Liver (tissue), 9 donors: ENCODE results near the gene SMPD3. TPM values are rescaled to one million over a fixed set of nuclear protein-coding genes. Genes with fewer than 3 reads are reported as not detected.

Experiments used
- DNase-seq: peaks from one replicate; pipeline ENCODE4 v3.0.0-alpha.2; 2017; ENCODE audit warnings: low spot score
- H3K27ac ChIP-seq, 2 donors: one replicate each; pipeline ENCODE4 v1.7.0; 2013; ENCODE audit warnings: inconsistent platforms in 2 of 2, low read length in 2 of 2, control low read depth in 1 of 2, low read depth in 1 of 2, mild to moderate bottlenecking in 1 of 2
- H3K27me3 ChIP-seq, 4 donors: one replicate each; pipeline versions ENCODE4 v1.6.1 to v1.7.0; 2013; ENCODE audit warnings: low read length in 3 of 4, inconsistent platforms in 1 of 4, mild to moderate bottlenecking in 1 of 4, moderate library complexity in 1 of 4; ENCODE audit not compliant: control insufficient read depth in 4 of 4, insufficient read depth in 4 of 4
- H3K36me3 ChIP-seq, 4 donors: one replicate each; pipeline versions ENCODE4 v1.6.1 to v1.7.0; 2013; ENCODE audit warnings: low read length in 3 of 4, mild to moderate bottlenecking in 3 of 4, low read depth in 1 of 4, moderate library complexity in 1 of 4; ENCODE audit not compliant: control insufficient read depth in 4 of 4, insufficient read depth in 3 of 4
- H3K4me1 ChIP-seq, 4 donors: one replicate each; pipeline versions ENCODE4 v1.6.1 to v1.7.0; 2013; ENCODE audit warnings: low read length in 3 of 4, mild to moderate bottlenecking in 3 of 4, moderate library complexity in 1 of 4; ENCODE audit not compliant: control insufficient read depth in 4 of 4, insufficient read depth in 4 of 4
- H3K4me3 ChIP-seq, 3 donors: one replicate each; pipeline versions ENCODE4 v1.6.1 to v1.7.0; 2013; ENCODE audit warnings: low read length in 3 of 3, control low read depth in 1 of 3, low read depth in 1 of 3, mild to moderate bottlenecking in 1 of 3
- H3K9ac ChIP-seq, 2 donors: one replicate each; pipeline ENCODE4 v1.7.0; 2013; ENCODE audit warnings: low read length in 2 of 2, mild to moderate bottlenecking in 2 of 2, moderate library complexity in 2 of 2, control low read depth in 1 of 2, low read depth in 1 of 2
- H3K9me3 ChIP-seq, 4 donors: one replicate each; pipeline versions ENCODE4 v1.6.1 to v1.7.0; 2013; ENCODE audit warnings: low read length in 3 of 4; ENCODE audit not compliant: control insufficient read depth in 4 of 4
- FOXA1 ChIP-seq: IDR thresholded peaks from 2 replicates; pipeline ENCODE4 v1.6.1; 2016; ENCODE audit warnings: antibody characterized with exemption
- HNF4A ChIP-seq, 2 donors: conservative IDR thresholded peaks; 2 replicates each; pipeline ENCODE4 v1.6.1; 2016; ENCODE audit warnings: antibody characterized with exemption in 2 of 2, mild to moderate bottlenecking in 2 of 2
- MAX ChIP-seq: IDR thresholded peaks from 2 replicates; pipeline ENCODE4 v1.6.1; 2016; ENCODE audit warnings: antibody characterized with exemption
- NR2F2 ChIP-seq: IDR thresholded peaks from 2 replicates; pipeline ENCODE4 v1.6.1; 2016; ENCODE audit warnings: antibody characterized with exemption
- REST ChIP-seq: IDR thresholded peaks from 2 replicates; pipeline ENCODE4 v1.6.1; 2016; ENCODE audit warnings: antibody characterized with exemption, mild to moderate bottlenecking
- RXRA ChIP-seq, 2 donors: IDR thresholded peaks; 2 replicates each; pipeline ENCODE4 v1.6.1; 2017 to 2018; ENCODE audit warnings: antibody characterized with exemption in 2 of 2, mild to moderate bottlenecking in 1 of 2
- SP1 ChIP-seq: IDR thresholded peaks from 2 replicates; pipeline ENCODE4 v1.6.1; 2018; ENCODE audit warnings: antibody characterized with exemption, mild to moderate bottlenecking
- TAF1 ChIP-seq: conservative IDR thresholded peaks from 2 replicates; pipeline ENCODE4 v1.6.1; 2016; ENCODE audit warnings: antibody characterized with exemption, mild to moderate bottlenecking
- ZBTB33 ChIP-seq: IDR thresholded peaks from 2 replicates; pipeline ENCODE4 v1.6.1; 2016; ENCODE audit warnings: antibody characterized with exemption
- WGBS: extraction: QIAGEN DNeasy Blood & Tissue Kit; methylation state at CpG from one replicate; pipeline ENCODE4 v1.1.7; 2013; 5-methylcytosine and 5-hydroxymethylcytosine counted together
- polyA plus RNA-seq, 2 donors: library from polyadenylated mRNA; stranded (reverse) in 1 of 2; unstranded in 1 of 2; fragments of 200-250 nt in 1 of 2; fragments of >200 nt in 1 of 2; fragmentation: Nextera tagmentation in 1 of 2; extraction: Ambion mirVana in 1 of 2; gene quantifications; one replicate each; pipeline versions ENCODE4 v1.2.1 to v1.2.3, GENCODE V29; 2013 to 2015
- total RNA-seq, 2 donors: library from RNA; depleted of rRNA; stranded (reverse); fragments of >200 nt; gene quantifications; one replicate each; pipeline ENCODE4 v1.2.3, GENCODE V29; 2014
- donor health status: healthy.
- donor health status: healthy.
- donor health status: healthy.
- donor health status: healthy.
- donor health status: healthy.

The SMPD3 gene
- total and polyA plus RNA-seq, 4 donors = 0.33 to 10.6 (median 2.7) TPM

- no peaks in the 10 kb centered on the region for H3K9me3 ChIP-seq
- H3K27me3 ChIP-seq = no peaks in the 10 kb centered on the region
- peak overlapping the region in 1 of 2 donors; percentile 36 for H3K9ac ChIP-seq
- no peak for DNase-seq
- WGBS = 56% methylated on average over 11 of the region's 11 CpGs
- H3K4me1 ChIP-seq = peaks cover 12 to 56% (median 45%) of the 10 kb centered on the region in 4 donors
- H3K36me3 ChIP-seq = no peaks in the 10 kb centered on the region
- peak overlapping the region in 1 of 3 donors; percentile 50 for H3K4me3 ChIP-seq
- H3K27ac ChIP-seq = peak overlapping the region; percentile 80 to 87
- TF ChIP-seq MAX (no peak), RXRA (IDR thresholded peaks at IDR 0.05) (peak in 1 of 2 donors; percentile 16), FOXA1 (no peak), TAF1 (no peak), SP1 (no peak)
Observed at GRCh38 chr16:68470461-68471150, 22.3 kb upstream of the SMPD3 start.

GRCh38 chr16:68469796-68470460, 21.6 kb upstream of the SMPD3 start:
- Histone ChIP-seq H3K27me3 (no peaks in the 10 kb centered on the region), H3K36me3 (no peaks in the 10 kb centered on the region), H3K27ac (peak overlapping the region; percentile 80 to 87), H3K4me1 (peaks cover 12 to 56% (median 45%) of the 10 kb centered on the region in 4 donors), H3K4me3 (peak overlapping the region in 2 of 3 donors; percentile 37 to 50), H3K9ac (peak overlapping the region; percentile 36 to 86), H3K9me3 (no peaks in the 10 kb centered on the region)
- 2% methylated on average over 11 of the region's 11 CpGs for WGBS
- DNase-seq = no peak
- TF ChIP-seq HNF4A (conservative IDR thresholded peaks at IDR 0.05) (peak in 1 of 2 donors; percentile 35), REST (peak; percentile 47), MAX (peak; percentile 10), ZBTB33 (no peak), RXRA (IDR thresholded peaks at IDR 0.05) (peak in 1 of 2 donors; percentile 13)

- H3K27me3 ChIP-seq = no peaks in the 10 kb centered on the region
- H3K4me3 ChIP-seq = no peak overlapping the region
- peaks cover 11 to 51% (median 39%) of the 10 kb centered on the region in 4 donors for H3K4me1 ChIP-seq
- no peaks in the 10 kb centered on the region for H3K9me3 ChIP-seq
- H3K9ac ChIP-seq = no peak overlapping the region
- H3K27ac ChIP-seq = no peak overlapping the region
- TF ChIP-seq NR2F2 (no peak), TAF1 (no peak)
- DNase-seq = no peak
- H3K36me3 ChIP-seq = no peaks in the 10 kb centered on the region
- WGBS = 81% methylated on average over 4 of the region's 4 CpGs
Observed at GRCh38 chr16:68468842-68469241, 20.5 kb upstream of the SMPD3 start.
